Heart left ventricle (tissue), 16 donors: ENCODE measurements around the gene BCL7B. TPM values are rescaled to one million over a fixed set of nuclear protein-coding genes. Genes with fewer than 3 reads are reported as not detected.

ENCODE experiments used
- ATAC-seq, 4 donors: fragments of 200-7000 bp; cut with Tn5 transposase; one replicate each; pipeline ENCODE4 v1.9.1; 2020 to 2022; ENCODE audit warnings: moderate library complexity in 4 of 4, mild to moderate bottlenecking in 3 of 4, moderate number of reproducible peaks in 1 of 4
- DNase-seq, 5 donors: peaks; one replicate each; pipeline ENCODE4 v3.0.0-alpha.2; 2020
- H3K27ac ChIP-seq, 12 donors: fragments of 200-600 bp; sonication (generic) in 4 of 12; one replicate each; pipeline versions ENCODE4 v1.5.0 to v1.8.0; 2016 to 2022; ENCODE audit warnings: mild to moderate bottlenecking in 2 of 12
- H3K27me3 ChIP-seq, 9 donors: fragments of 200-600 bp; sonication (generic) in 2 of 9; one replicate each; pipeline versions ENCODE4 v1.5.1 to v1.8.0; 2016 to 2022; ENCODE audit warnings: mild to moderate bottlenecking in 3 of 9
- H3K36me3 ChIP-seq, 9 donors: fragments of 200-600 bp; sonication (generic) in 2 of 9; one replicate each; pipeline versions ENCODE4 v1.5.0 to v1.8.0; 2018 to 2022; ENCODE audit warnings: mild to moderate bottlenecking in 2 of 9
- H3K4me1 ChIP-seq, 12 donors: fragments of 200-600 bp; sonication (generic) in 4 of 12; one replicate each; pipeline versions ENCODE4 v1.5.0 to v1.8.0; 2016 to 2022; ENCODE audit warnings: mild to moderate bottlenecking in 3 of 12
- H3K4me3 ChIP-seq, 12 donors: fragments of 200-600 bp; sonication (generic) in 4 of 12; one replicate each; pipeline versions ENCODE4 v1.5.0 to v1.8.0; 2017 to 2022; ENCODE audit warnings: mild to moderate bottlenecking in 9 of 12, moderate library complexity in 4 of 12
- H3K9me3 ChIP-seq, 12 donors: fragments of 200-600 bp; sonication (generic) in 4 of 12; one replicate each; pipeline versions ENCODE4 v1.5.0 to v1.8.0; 2016 to 2022; ENCODE audit warnings: mild to moderate bottlenecking in 1 of 12
- POLR2A ChIP-seq, 2 donors: fragments of 450-650 bp; IDR thresholded peaks; one replicate each; pipeline ENCODE4 v1.6.1; 2017; ENCODE audit warnings: antibody characterized with exemption in 2 of 2, mild to moderate bottlenecking in 2 of 2, moderate library complexity in 2 of 2
- WGBS, 4 donors: extraction: QIAGEN DNeasy Blood & Tissue Kit in 2 of 4; methylation state at CpG; one replicate each; pipeline versions ENCODE4 v1.1.5 to v1.1.7; 2013 to 2018; 5-methylcytosine and 5-hydroxymethylcytosine counted together
- intact Hi-C, 10 donors: fragments of 100-400 bp; cut with DNase I; formaldehyde crosslinking; loops; one replicate each; pipeline versions ENCODE4 v1.11.1 to v1.14.2; 2022
- polyA plus RNA-seq, 2 donors: library from polyadenylated mRNA; stranded (reverse); fragments of 200-250 nt; gene quantifications; one replicate each; pipeline ENCODE4 v1.2.3, GENCODE V29; 2013
- total RNA-seq, 9 donors: library from RNA; depleted of rRNA in 2 of 9; stranded (reverse); fragments of >200 nt in 2 of 9; fragmentation: NEBNext Ultra II Directional in 3 of 9; extraction: Animal tissue kit (Norgen Biotek cat#: 25700) in 3 of 9; gene quantifications; one replicate each; pipeline versions ENCODE4 v1.1.0 to v1.2.4, GENCODE V29; 2016 to 2023
- TF ChIP-seq, protein P1 (sequence below), 12 donors: fragments of 200-600 bp; sonication (generic) in 4 of 12; IDR thresholded peaks; one replicate each; pipeline versions ENCODE4 v1.5.0 to v1.8.0; 2018 to 2022; ENCODE audit warnings: antibody characterized with exemption in 12 of 12, mild to moderate bottlenecking in 5 of 12
- donor health status: ischemic (EF 13 %, LVEDD 7.1; RV severe dilation, severe dysfunction).
- donor health status: healthy with polysubstance abuse.
- donor health status: DM: no; HTN: yes; CAD: no.
- donor health status: DM: no; HTN: no; CAD: no.
- donor health status: ischemic (EF 25% LVEDD 6.9; RV normal size, moderate dysfunction).
- donor health status: ischemic (EF 25% LVEDD 5.7; RV mildly dilated, moderate dysfunction).
- donor health status: healthy.
- donor health status: DM: yes; HTN: yes; CAD: no.
- donor health status: ischemic (EF 35%, LVEDD 5.7; RV mildly dilated, moderate dysfunction).
- donor health status: nonischemic (EF 11% LVEDD 7.7; RV severe dilation, severe dysfunction).
- donor health status: DM: yes; HTN: yes; CAD: no.
- donor health status: PGD.
- donor health status: ischemic (EF 29% LVEDD 5.4; RV normal size, mild dysfunction).
- donor health status: nonischemic (EF 23%, LVEDD 6.1; RV moderate dilation, normal function).

BCL7B gene
- total and polyA plus RNA-seq, 11 donors = 63.2 to 182 (median 77.9) TPM

DNA sequence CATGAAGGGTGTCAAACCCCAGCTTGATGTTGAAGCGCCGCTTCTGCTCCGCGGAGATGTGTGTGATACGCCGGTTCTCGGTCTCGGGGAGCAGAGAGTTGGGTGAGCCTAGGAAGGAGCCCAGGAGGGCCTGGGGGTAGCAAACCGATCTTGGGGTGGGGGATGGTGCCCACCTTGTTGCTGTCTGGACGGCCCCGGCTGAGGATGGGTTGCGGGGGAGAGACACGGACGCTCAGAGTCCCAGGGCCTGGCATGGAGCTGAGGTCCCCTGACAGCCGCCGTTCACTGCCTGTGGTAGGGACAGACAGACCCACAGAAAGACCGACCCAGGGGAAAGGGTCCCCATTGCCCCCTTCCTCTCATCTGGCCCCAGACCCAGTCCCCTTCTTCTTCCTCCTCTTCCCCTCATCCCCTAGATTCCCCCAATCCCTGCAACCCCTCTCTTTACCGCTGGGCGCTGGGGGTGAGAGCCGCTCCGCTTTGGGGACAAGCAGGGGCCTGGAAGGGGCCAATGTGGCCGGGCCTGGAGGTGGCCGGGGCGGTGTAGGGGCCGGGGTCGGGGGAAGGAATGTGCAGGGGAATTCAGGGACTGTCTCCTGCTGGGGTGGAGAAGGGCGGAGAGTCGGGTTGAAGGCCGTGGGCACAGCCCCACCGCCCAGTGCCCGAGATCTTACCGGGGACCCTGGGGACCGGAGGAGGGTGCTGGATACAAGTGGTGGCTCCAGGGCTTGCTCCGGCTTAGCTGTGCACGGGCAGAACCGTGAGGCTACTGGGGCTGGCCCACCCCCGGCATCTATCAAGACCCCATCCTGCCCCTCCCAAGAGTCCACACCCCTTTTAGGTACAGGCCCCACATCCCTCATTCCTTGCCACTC, 38.9 kb upstream of the BCL7B start:
- no peak overlapping the region for H3K4me3 ChIP-seq
- peaks cover 0 to 20% (median 0%) of the 10 kb centered on the region in 9 donors for H3K27me3 ChIP-seq
- 51 to 62% (median 57%) methylated on average over 31 to 37 of the region's 37 CpGs for WGBS, 4 donors
- TF ChIP-seq, protein P1, sequence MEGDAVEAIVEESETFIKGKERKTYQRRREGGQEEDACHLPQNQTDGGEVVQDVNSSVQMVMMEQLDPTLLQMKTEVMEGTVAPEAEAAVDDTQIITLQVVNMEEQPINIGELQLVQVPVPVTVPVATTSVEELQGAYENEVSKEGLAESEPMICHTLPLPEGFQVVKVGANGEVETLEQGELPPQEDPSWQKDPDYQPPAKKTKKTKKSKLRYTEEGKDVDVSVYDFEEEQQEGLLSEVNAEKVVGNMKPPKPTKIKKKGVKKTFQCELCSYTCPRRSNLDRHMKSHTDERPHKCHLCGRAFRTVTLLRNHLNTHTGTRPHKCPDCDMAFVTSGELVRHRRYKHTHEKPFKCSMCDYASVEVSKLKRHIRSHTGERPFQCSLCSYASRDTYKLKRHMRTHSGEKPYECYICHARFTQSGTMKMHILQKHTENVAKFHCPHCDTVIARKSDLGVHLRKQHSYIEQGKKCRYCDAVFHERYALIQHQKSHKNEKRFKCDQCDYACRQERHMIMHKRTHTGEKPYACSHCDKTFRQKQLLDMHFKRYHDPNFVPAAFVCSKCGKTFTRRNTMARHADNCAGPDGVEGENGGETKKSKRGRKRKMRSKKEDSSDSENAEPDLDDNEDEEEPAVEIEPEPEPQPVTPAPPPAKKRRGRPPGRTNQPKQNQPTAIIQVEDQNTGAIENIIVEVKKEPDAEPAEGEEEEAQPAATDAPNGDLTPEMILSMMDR (IDR thresholded peaks at IDR 0.05) = no peak
- TF ChIP-seq POLR2A (IDR thresholded peaks at IDR 0.05) = no peak
- no peak for DNase-seq
- H3K4me1 ChIP-seq = no peaks in the 10 kb centered on the region
- H3K36me3 ChIP-seq = no peaks in the 10 kb centered on the region
- H3K9me3 ChIP-seq = no peaks in the 10 kb centered on the region
- no peak overlapping the region for H3K27ac ChIP-seq
- intact Hi-C loops = no loop called here
- no peak for ATAC-seq

DNA sequence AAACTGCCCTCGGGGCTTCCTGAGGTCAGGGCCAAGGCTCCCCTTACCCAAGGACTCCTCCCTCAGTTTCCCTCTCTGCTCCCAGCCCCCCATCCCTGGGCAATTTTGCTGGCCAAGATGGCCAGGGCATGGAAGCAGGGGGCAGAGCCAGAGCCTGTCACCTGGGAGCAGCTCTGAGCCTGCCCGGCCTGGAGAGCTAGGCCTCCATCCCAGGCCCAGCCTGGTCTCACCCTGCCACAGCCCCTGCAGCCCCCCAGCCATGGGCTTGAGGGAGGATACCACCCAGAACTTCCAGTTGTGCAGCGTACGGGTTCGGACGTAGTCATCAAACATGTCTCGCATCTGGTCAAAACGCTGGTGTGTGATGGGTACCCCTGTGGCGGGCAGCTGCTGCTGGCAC, 37.9 kb upstream of the BCL7B start:
- Histone ChIP-seq H3K36me3 (no peaks in the 10 kb centered on the region), H3K4me3 (no peak overlapping the region), H3K4me1 (no peaks in the 10 kb centered on the region), H3K27ac (no peak overlapping the region), H3K27me3 (peaks cover 0 to 20% (median 0%) of the 10 kb centered on the region in 9 donors), H3K9me3 (no peaks in the 10 kb centered on the region)
- TF ChIP-seq, protein P1 (IDR thresholded peaks at IDR 0.05) = no peak
- TF ChIP-seq POLR2A (IDR thresholded peaks at IDR 0.05) = no peak
- ATAC-seq (no peak), DNase-seq (no peak)
- intact Hi-C loops = no loop called here
- 83 to 88% (median 86%) methylated on average over 7 to 9 of the region's 9 CpGs for WGBS, 4 donors

DNA sequence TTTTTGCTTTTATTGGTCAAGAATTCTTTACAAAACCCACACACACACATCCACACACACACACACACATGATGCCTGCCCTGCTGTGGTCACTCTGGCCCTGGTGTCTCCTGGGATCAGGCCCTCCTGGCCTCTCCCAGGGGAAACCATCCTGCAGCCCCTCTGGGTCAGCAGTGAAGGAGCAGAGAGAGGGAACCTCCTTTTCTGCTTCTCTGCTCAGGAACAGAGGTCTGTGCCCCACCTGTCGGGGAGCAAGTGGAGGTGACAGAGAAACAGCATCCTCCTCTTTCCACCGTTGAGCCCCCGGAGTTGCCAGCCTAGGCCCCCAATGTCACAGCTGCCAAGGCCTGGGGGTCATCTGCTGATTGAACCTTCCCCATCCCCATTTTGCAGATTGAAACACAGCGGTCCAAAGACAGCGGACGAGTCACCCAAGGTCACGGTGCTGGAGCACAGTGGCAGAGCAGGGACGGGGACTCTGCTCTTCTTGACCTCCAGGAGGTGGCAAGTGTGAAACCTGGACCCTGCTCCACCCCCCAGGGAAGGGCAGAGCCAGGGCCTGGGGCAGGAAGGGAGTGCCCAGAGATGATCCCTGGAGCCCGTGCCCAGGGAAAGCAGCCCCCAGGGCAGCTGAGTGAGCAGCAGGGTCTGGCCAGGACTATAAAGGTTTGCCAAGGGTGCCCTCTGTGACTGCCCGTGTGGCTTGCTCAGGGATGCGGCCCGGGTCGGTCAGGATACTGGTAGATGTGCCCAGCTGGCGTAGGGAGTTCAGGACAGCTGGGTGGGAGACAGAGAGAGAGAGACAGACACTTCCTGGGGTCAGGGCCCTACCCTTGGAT, 35.9 kb upstream of the BCL7B start:
- no peaks in the 10 kb centered on the region for H3K4me1 ChIP-seq
- no peak for DNase-seq
- H3K27ac ChIP-seq = no peak overlapping the region
- peak in 1 of 4 donors; percentile 11 for ATAC-seq
- TF ChIP-seq POLR2A (IDR thresholded peaks at IDR 0.05) = no peak
- TF ChIP-seq, protein P1 (IDR thresholded peaks at IDR 0.05) = no peak
- H3K4me3 ChIP-seq = no peak overlapping the region
- 72 to 81% (median 78%) methylated on average over 11 to 14 of the region's 14 CpGs for WGBS, 4 donors
- intact Hi-C loops = no loop called here
- H3K36me3 ChIP-seq = no peaks in the 10 kb centered on the region
- peaks cover 0 to 20% (median 0%) of the 10 kb centered on the region in 9 donors for H3K27me3 ChIP-seq
- H3K9me3 ChIP-seq = no peaks in the 10 kb centered on the region

DNA sequence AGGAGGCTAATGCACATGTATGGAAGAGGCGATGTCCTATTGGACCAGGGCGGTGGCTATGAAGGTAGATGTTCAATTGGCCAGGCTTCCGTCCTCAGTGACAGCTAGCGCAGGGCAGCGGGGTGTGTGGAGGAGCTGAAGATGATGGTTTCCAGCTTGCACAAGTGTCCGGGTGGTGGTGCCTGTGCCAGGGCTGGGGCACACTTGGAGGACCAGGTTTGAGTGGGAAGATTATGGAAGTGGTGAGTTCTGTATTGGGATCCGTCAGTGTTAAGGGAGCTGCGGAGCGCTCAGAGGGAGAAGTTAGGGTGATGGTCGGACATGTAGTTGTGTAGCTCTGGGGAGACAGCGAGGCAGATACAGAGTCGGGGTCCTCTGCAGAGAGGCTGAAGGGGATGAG, 29.4 kb upstream of the BCL7B start:
- peak in 1 of 5 donors; percentile 47 for DNase-seq
- Histone ChIP-seq H3K9me3 (no peaks in the 10 kb centered on the region), H3K4me1 (peaks cover 0 to 33% (median 0%) of the 10 kb centered on the region in 12 donors), H3K4me3 (no peak overlapping the region), H3K36me3 (no peaks in the 10 kb centered on the region), H3K27ac (no peak overlapping the region), H3K27me3 (no peaks in the 10 kb centered on the region)
- TF ChIP-seq, protein P1 (IDR thresholded peaks at IDR 0.05) = no peak
- WGBS, 4 donors = 94 to 96% (median 96%) methylated on average over 12 of the region's 12 CpGs
- ATAC-seq = no peak
- intact Hi-C loops = no loop called here
